Stimulated activated CD4-positive, alpha-beta T cell treated with anti-CD3 and anti-CD28 coated beads, Interleukin-4, amount 100 ng/mL, for 24 hours (primary cell): ENCODE data around the gene CNTN5.

Source experiments
- DNase-seq: peaks from one replicate; pipeline ENCODE4 v3.0.0-alpha.2; 2020

The CNTN5 gene

GRCh38 chr11:99410636-99411035 lies 389.9 kb downstream of the CNTN5 start:
- no peak for DNase-seq

GRCh38 chr11:99418927-99419720 lies 398.4 kb downstream of the CNTN5 start:
- DNase-seq, result no peak

- no peak for DNase-seq
These were observed 399.2 kb downstream of the CNTN5 start for GRCh38 chr11:99419991-99420390.

GRCh38 chr11:99422581-99423427 lies 402.1 kb downstream of the CNTN5 start:
- DNase-seq, result no peak

- DNase-seq, result no peak
These were observed 402.8 kb downstream of the CNTN5 start for GRCh38 chr11:99423428-99423983.

- no peak for DNase-seq
These were observed 403.8 kb downstream of the CNTN5 start for GRCh38 chr11:99424313-99425084.

- DNase-seq, result no peak
These were observed 404.8 kb downstream of the CNTN5 start for GRCh38 chr11:99425596-99425995.

GRCh38 chr11:99432677-99433076 lies 411.9 kb downstream of the CNTN5 start:
- DNase-seq, result no peak

- DNase-seq, result no peak
These were observed 422.5 kb downstream of the CNTN5 start for GRCh38 chr11:99443276-99443675.

- DNase-seq, result no peak
These were observed 425.7 kb downstream of the CNTN5 start for GRCh38 chr11:99446400-99446799.

- DNase-seq, result no peak
These were observed 428.6 kb downstream of the CNTN5 start for GRCh38 chr11:99449345-99449744.

GRCh38 chr11:99452075-99452474 lies 431.3 kb downstream of the CNTN5 start:
- DNase-seq, result no peak

- no peak for DNase-seq
These were observed 441.2 kb downstream of the CNTN5 start for GRCh38 chr11:99461913-99462312.

GRCh38 chr11:99464985-99465384 lies 444.2 kb downstream of the CNTN5 start:
- no peak for DNase-seq

GRCh38 chr11:99489581-99489980 lies 468.8 kb downstream of the CNTN5 start:
- DNase-seq, result no peak

- DNase-seq, result no peak
These were observed 473.3 kb downstream of the CNTN5 start for GRCh38 chr11:99494065-99494464.

- DNase-seq, result no peak
These were observed 480.9 kb downstream of the CNTN5 start for GRCh38 chr11:99501655-99502054.

- DNase-seq, result no peak
These were observed 484.6 kb downstream of the CNTN5 start for GRCh38 chr11:99505316-99505715.

- DNase-seq, result no peak
These were observed 485.1 kb downstream of the CNTN5 start for GRCh38 chr11:99505831-99506230.

- no peak for DNase-seq
These were observed 489.1 kb downstream of the CNTN5 start for GRCh38 chr11:99509863-99510262.

GRCh38 chr11:99513368-99513767 lies 492.6 kb downstream of the CNTN5 start:
- no peak for DNase-seq

GRCh38 chr11:99519095-99519494 lies 498.3 kb downstream of the CNTN5 start:
- no peak for DNase-seq
